SK-N-SH treated with all-trans-retinoic acid at 6 μM for 48 hours (cell line): ENCODE data around the gene ALX1.

Experiments
- ARNTL ChIP-seq: fragments of 450-650 bp; formaldehyde crosslinking; IDR thresholded peaks from 2 replicates; pipeline ENCODE4 v1.5.0; 2020; ENCODE audit warnings: low read depth, mild to moderate bottlenecking, moderate library complexity, borderline replicate concordance
- CREB5 ChIP-seq: fragments of 250-450 bp; sonication (Bioruptor Pico); IDR thresholded peaks from 2 replicates; pipeline ENCODE4 v1.5.1; 2020; ENCODE audit warnings: low read depth, mild to moderate bottlenecking, moderate library complexity
- ESRRG ChIP-seq: fragments of 250-450 bp; sonication (Bioruptor Pico); IDR thresholded peaks from 2 replicates; pipeline ENCODE4 v1.6.1; 2021; ENCODE audit warnings: mild to moderate bottlenecking
- GLIS3 ChIP-seq: fragments of 250-450 bp; sonication (Bioruptor Pico); IDR thresholded peaks from 2 replicates; pipeline ENCODE4 v1.5.0; 2020; ENCODE audit warnings: mild to moderate bottlenecking, moderate library complexity
- OSR1 ChIP-seq: fragments of 250-450 bp; sonication (Bioruptor Pico); IDR thresholded peaks from 2 replicates; pipeline ENCODE4 v1.8.0; 2022; ENCODE audit warnings: moderate library complexity, mild to moderate bottlenecking, inconsistent platforms
- PATZ1 ChIP-seq: fragments of 250-450 bp; sonication (Bioruptor Pico); IDR thresholded peaks from 2 replicates; pipeline ENCODE4 v1.8.0; 2020; ENCODE audit warnings: mild to moderate bottlenecking, moderate library complexity, borderline replicate concordance
- RARB ChIP-seq: fragments of 250-450 bp; sonication (Bioruptor Pico); IDR thresholded peaks from 2 replicates; pipeline ENCODE4 v1.8.0; 2021; ENCODE audit warnings: mild to moderate bottlenecking, moderate library complexity
- TCF4 ChIP-seq: fragments of 250-450 bp; sonication (Bioruptor Pico); IDR thresholded peaks from 2 replicates; pipeline ENCODE4 v1.8.0; 2021; ENCODE audit warnings: mild to moderate bottlenecking, moderate library complexity, borderline replicate concordance
- TOX ChIP-seq: fragments of 250-450 bp; sonication (Bioruptor Pico); IDR thresholded peaks from 2 replicates; pipeline ENCODE4 v1.8.0; 2021; ENCODE audit warnings: mild to moderate bottlenecking, moderate library complexity, borderline replicate concordance
- TSHZ2 ChIP-seq: fragments of 250-450 bp; sonication (Bioruptor Pico); IDR thresholded peaks from 2 replicates; pipeline ENCODE4 v1.5.0; 2020; ENCODE audit warnings: mild to moderate bottlenecking, moderate library complexity
- ZFP3 ChIP-seq: fragments of 250-450 bp; sonication (Bioruptor Pico); IDR thresholded peaks from 2 replicates; pipeline ENCODE4 v1.5.0; 2020; ENCODE audit warnings: mild to moderate bottlenecking, moderate library complexity
- ZFP30 ChIP-seq: fragments of 450-650 bp; formaldehyde crosslinking; IDR thresholded peaks from 2 replicates; pipeline ENCODE4 v1.5.0; 2022; ENCODE audit warnings: mild to moderate bottlenecking, moderate library complexity

- TF ChIP-seq CREB5 (CRISPR knock-in tag) = no peak
- no peak for TF ChIP-seq GLIS3 (CRISPR knock-in tag)
- no peak for TF ChIP-seq RARB (CRISPR knock-in tag)
- no peak for TF ChIP-seq ARNTL (CRISPR knock-in tag)
- TF ChIP-seq TSHZ2 = no peak
- no peak for TF ChIP-seq TCF4
- TF ChIP-seq PATZ1 (CRISPR knock-in tag) = no peak
- TF ChIP-seq ESRRG (CRISPR knock-in tag) = no peak
- TF ChIP-seq OSR1 = no peak
- TF ChIP-seq ZFP3 = no peak
- TF ChIP-seq ZFP30 (CRISPR knock-in tag) = no peak
- no peak for TF ChIP-seq TOX (CRISPR knock-in tag)
Measured at GRCh38 chr12:85266356-85266755, 13.7 kb upstream of the ALX1 start.
